NCI-H1417 treated with DMSO at 0.1 percent for 48 hours (cell line): Measurements from ENCODE around the gene DLK1.

Experiments
- DNase-seq: peaks from one replicate; lab custom pipeline; 2025; lab: John Stamatoyannopoulos, UW

DLK1 gene

GRCh38 chr14:100733152-100733850 lies 6.6 kb downstream of the DLK1 start:
- no peak for DNase-seq

- DNase-seq, result no peak
Measured at GRCh38 chr14:100734031-100734990, 7.6 kb downstream of the DLK1 start.

- no peak for DNase-seq
Measured at GRCh38 chr14:100735271-100735670, 8.6 kb downstream of the DLK1 start.

GRCh38 chr14:100736269-100737180 lies 9.8 kb downstream of the DLK1 start:
- no peak for DNase-seq

- DNase-seq, result no peak
Measured at GRCh38 chr14:100737526-100737925, 10.8 kb downstream of the DLK1 start.

GRCh38 chr14:100738269-100738691 lies 11.6 kb downstream of the DLK1 start:
- DNase-seq, result no peak

- no peak for DNase-seq
Measured at GRCh38 chr14:100738704-100739131, 12.0 kb downstream of the DLK1 start.

GRCh38 chr14:100739306-100739705 lies 12.6 kb downstream of the DLK1 start:
- DNase-seq, result no peak

- no peak for DNase-seq
Measured at GRCh38 chr14:100740196-100740825, 13.6 kb downstream of the DLK1 start.

- DNase-seq, result no peak
Measured at GRCh38 chr14:100740929-100741328, 14.2 kb downstream of the DLK1 start.

- no peak for DNase-seq
Measured at GRCh38 chr14:100741966-100742365, 15.3 kb downstream of the DLK1 start.

GRCh38 chr14:100746326-100746725 lies 19.6 kb downstream of the DLK1 start:
- DNase-seq, result no peak

- peak; percentile 51 for DNase-seq
Measured at GRCh38 chr14:100747021-100747586, 20.4 kb downstream of the DLK1 start.

GRCh38 chr14:100747736-100748135 lies 21.0 kb downstream of the DLK1 start:
- no peak for DNase-seq

GRCh38 chr14:100748403-100748802 lies 21.7 kb downstream of the DLK1 start:
- DNase-seq, result no peak

GRCh38 chr14:100748944-100749343 lies 22.3 kb downstream of the DLK1 start:
- no peak for DNase-seq

GRCh38 chr14:100749967-100750597 lies 23.4 kb downstream of the DLK1 start:
- no peak for DNase-seq

- DNase-seq, result no peak
Measured at GRCh38 chr14:100750762-100751699, 24.3 kb downstream of the DLK1 start.

GRCh38 chr14:100754020-100754419 lies 27.3 kb downstream of the DLK1 start:
- no peak for DNase-seq

- no peak for DNase-seq
Measured at GRCh38 chr14:100755649-100756048, 29.0 kb downstream of the DLK1 start.
